Lower leg skin (tissue), 4 donors: ENCODE measurements around the gene RNF212. TPM values are rescaled to one million over a fixed set of nuclear protein-coding genes. Genes with fewer than 3 reads are reported as not detected.

Source experiments
- total RNA-seq, 4 donors: library from RNA; depleted of rRNA; stranded (reverse); fragments of >200 nt; gene quantifications; one replicate each; pipeline ENCODE4 v1.1.0, GENCODE V29; 2016

The RNF212 gene
- total RNA-seq, 4 donors from 2014 or later: 2.9 to 11.8 (median 8.5) TPM

Other genes with a start within 250 kb of the RNF212 start
- 100 to 1,000 TPM in 3 of 4 donors, 10 to 100 TPM in 1; 94.7 to 154 (median 108) TPM for gene GAK, start 181.2 kb downstream of the RNF212 start, total RNA-seq
- gene TMEM175, start 181.1 kb downstream of the RNF212 start, total RNA-seq: 10 to 100 TPM; 17.4 to 39.1 (median 30.1) TPM
- 10 to 100 TPM; 18.4 to 30.7 (median 22.4) TPM for gene DGKQ, start 140.0 kb downstream of the RNF212 start, total RNA-seq
- 10 to 100 TPM in 2 of 4 donors, 1 to 10 TPM in 2; 6.0 to 13.4 (median 11.1) TPM for gene IDUA, start 126.5 kb downstream of the RNF212 start, total RNA-seq
- gene SLC26A1, start 120.2 kb downstream of the RNF212 start, total RNA-seq: under 1 TPM in 3 of 4 donors, not detected in 1; 0.15 to 0.61 (median 0.19) TPM
- gene FGFRL1, start 101.9 kb downstream of the RNF212 start, total RNA-seq: 10 to 100 TPM in 2 of 4 donors, 1 to 10 TPM in 2; 7.4 to 13.7 (median 10.7) TPM
- 10 to 100 TPM; 19.1 to 39.8 (median 32.8) TPM for gene SPON2, start 59.0 kb upstream of the RNF212 start, total RNA-seq
- gene CTBP1, start 135.6 kb upstream of the RNF212 start, total RNA-seq: 100 to 1,000 TPM; 124 to 195 (median 148) TPM
- gene MAEA, start 176.3 kb upstream of the RNF212 start, total RNA-seq: 100 to 1,000 TPM in 1 of 4 donors, 10 to 100 TPM in 3; 79.6 to 124 (median 89.4) TPM
- 10 to 100 TPM; 18.2 to 57.4 (median 25.7) TPM for gene UVSSA, start 233.6 kb upstream of the RNF212 start, total RNA-seq